ENCODE data around the gene SRSF11.

SRSF11 gene

GRCh38 chr1:70228670-70229069 lies 7.5 kb downstream of the SRSF11 start:
- ATAC-seq, result no peak
- TF ChIP-seq ZFP3 (CRISPR knock-in tag; IDR thresholded peaks at IDR 0.05) (no peak), RARB (CRISPR knock-in tag; IDR thresholded peaks at IDR 0.05) (no peak), TCF4 (CRISPR knock-in tag; IDR thresholded peaks at IDR 0.05; ENCODE audit: borderline replicate concordance) (no peak), PATZ1 (CRISPR knock-in tag; IDR thresholded peaks at IDR 0.05; ENCODE audit: borderline replicate concordance) (no peak), GLIS3 (CRISPR knock-in tag; IDR thresholded peaks at IDR 0.05) (no peak), SNAI2 (CRISPR knock-in tag; IDR thresholded peaks at IDR 0.05) (no peak), ZNF8 (CRISPR knock-in tag; IDR thresholded peaks at IDR 0.05) (no peak), ESRRG (CRISPR knock-in tag; IDR thresholded peaks at IDR 0.05) (no peak), CSRNP3 (CRISPR knock-in tag; IDR thresholded peaks at IDR 0.05) (no peak), ZC3H10 (CRISPR knock-in tag; IDR thresholded peaks at IDR 0.05) (no peak), CSDC2 (CRISPR knock-in tag; IDR thresholded peaks at IDR 0.05) (no peak), PPARA (CRISPR knock-in tag; IDR thresholded peaks at IDR 0.05; ENCODE audit: borderline replicate concordance) (no peak), BACH2 (CRISPR knock-in tag; IDR thresholded peaks at IDR 0.05; ENCODE audit: borderline replicate concordance) (no peak), ISL1 (CRISPR knock-in tag; IDR thresholded peaks at IDR 0.05) (no peak)
- TF ChIP-seq, protein P1, sequence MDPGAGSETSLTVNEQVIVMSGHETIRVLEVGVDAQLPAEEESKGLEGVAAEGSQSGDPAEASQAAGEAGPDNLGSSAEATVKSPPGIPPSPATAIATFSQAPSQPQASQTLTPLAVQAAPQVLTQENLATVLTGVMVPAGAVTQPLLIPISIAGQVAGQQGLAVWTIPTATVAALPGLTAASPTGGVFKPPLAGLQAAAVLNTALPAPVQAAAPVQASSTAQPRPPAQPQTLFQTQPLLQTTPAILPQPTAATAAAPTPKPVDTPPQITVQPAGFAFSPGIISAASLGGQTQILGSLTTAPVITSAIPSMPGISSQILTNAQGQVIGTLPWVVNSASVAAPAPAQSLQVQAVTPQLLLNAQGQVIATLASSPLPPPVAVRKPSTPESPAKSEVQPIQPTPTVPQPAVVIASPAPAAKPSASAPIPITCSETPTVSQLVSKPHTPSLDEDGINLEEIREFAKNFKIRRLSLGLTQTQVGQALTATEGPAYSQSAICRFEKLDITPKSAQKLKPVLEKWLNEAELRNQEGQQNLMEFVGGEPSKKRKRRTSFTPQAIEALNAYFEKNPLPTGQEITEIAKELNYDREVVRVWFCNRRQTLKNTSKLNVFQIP (CRISPR knock-in tag; IDR thresholded peaks at IDR 0.05; ENCODE audit: borderline replicate concordance, low read depth), result no peak
- TF ChIP-seq, protein P2, sequence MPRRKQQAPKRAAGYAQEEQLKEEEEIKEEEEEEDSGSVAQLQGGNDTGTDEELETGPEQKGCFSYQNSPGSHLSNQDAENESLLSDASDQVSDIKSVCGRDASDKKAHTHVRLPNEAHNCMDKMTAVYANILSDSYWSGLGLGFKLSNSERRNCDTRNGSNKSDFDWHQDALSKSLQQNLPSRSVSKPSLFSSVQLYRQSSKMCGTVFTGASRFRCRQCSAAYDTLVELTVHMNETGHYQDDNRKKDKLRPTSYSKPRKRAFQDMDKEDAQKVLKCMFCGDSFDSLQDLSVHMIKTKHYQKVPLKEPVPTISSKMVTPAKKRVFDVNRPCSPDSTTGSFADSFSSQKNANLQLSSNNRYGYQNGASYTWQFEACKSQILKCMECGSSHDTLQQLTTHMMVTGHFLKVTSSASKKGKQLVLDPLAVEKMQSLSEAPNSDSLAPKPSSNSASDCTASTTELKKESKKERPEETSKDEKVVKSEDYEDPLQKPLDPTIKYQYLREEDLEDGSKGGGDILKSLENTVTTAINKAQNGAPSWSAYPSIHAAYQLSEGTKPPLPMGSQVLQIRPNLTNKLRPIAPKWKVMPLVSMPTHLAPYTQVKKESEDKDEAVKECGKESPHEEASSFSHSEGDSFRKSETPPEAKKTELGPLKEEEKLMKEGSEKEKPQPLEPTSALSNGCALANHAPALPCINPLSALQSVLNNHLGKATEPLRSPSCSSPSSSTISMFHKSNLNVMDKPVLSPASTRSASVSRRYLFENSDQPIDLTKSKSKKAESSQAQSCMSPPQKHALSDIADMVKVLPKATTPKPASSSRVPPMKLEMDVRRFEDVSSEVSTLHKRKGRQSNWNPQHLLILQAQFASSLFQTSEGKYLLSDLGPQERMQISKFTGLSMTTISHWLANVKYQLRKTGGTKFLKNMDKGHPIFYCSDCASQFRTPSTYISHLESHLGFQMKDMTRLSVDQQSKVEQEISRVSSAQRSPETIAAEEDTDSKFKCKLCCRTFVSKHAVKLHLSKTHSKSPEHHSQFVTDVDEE (CRISPR knock-in tag; IDR thresholded peaks at IDR 0.05), result no peak
- TF ChIP-seq, protein P3, sequence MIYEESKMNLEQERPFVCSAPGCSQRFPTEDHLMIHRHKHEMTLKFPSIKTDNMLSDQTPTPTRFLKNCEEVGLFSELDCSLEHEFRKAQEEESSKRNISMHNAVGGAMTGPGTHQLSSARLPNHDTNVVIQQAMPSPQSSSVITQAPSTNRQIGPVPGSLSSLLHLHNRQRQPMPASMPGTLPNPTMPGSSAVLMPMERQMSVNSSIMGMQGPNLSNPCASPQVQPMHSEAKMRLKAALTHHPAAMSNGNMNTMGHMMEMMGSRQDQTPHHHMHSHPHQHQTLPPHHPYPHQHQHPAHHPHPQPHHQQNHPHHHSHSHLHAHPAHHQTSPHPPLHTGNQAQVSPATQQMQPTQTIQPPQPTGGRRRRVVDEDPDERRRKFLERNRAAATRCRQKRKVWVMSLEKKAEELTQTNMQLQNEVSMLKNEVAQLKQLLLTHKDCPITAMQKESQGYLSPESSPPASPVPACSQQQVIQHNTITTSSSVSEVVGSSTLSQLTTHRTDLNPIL (CRISPR knock-in tag; IDR thresholded peaks at IDR 0.05; ENCODE audit: low read depth), result no peak

DNA sequence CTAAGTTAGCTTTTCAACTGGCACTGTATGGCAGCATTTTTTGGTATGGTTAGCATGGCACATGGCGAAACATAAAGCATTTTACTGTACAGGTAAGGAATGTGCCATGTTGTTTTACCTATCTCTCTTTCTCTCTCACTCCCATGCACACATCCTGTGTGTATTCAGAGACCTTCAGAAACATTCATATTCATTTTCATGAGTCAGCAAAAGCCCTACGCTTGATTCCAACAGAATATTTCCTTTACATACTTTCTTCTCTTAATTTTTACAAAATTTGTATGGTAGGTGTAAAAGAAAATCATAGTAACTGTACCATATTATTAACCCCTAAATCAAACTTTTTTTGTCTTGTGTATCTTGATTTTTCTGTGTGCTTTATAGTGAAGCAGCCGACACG lies 10.3 kb downstream of the SRSF11 start:
- no peak for ATAC-seq
- TF ChIP-seq CSDC2 (CRISPR knock-in tag; IDR thresholded peaks at IDR 0.05) (no peak), ZFP3 (CRISPR knock-in tag; IDR thresholded peaks at IDR 0.05) (no peak), ARNTL (CRISPR knock-in tag; IDR thresholded peaks at IDR 0.05; ENCODE audit: borderline replicate concordance, low read depth) (no peak), PATZ1 (CRISPR knock-in tag; IDR thresholded peaks at IDR 0.05; ENCODE audit: borderline replicate concordance) (no peak), TOX (CRISPR knock-in tag; IDR thresholded peaks at IDR 0.05; ENCODE audit: borderline replicate concordance) (no peak), ISL1 (CRISPR knock-in tag; IDR thresholded peaks at IDR 0.05) (no peak), PPARA (CRISPR knock-in tag; IDR thresholded peaks at IDR 0.05; ENCODE audit: borderline replicate concordance) (no peak)

- ATAC-seq, result no peak
- no peak for TF ChIP-seq PATZ1 (CRISPR knock-in tag; IDR thresholded peaks at IDR 0.05; ENCODE audit: borderline replicate concordance)
These were observed 13.6 kb downstream of the SRSF11 start for GRCh38 chr1:70234733-70235132.
